CD14-positive monocyte (primary cell): Measurements from ENCODE around the gene SMG6. TPM values are rescaled to one million over a fixed set of nuclear protein-coding genes. Genes with fewer than 3 reads are reported as not detected.

Experiments
- DNase-seq, 3 donors: peaks; one replicate each; pipeline ENCODE4 v3.0.0-alpha.2; 2011 to 2022
- H2AFZ ChIP-seq: 2 replicates; pipeline ENCODE4 v1.6.0; 2012; ENCODE audit warnings: mild to moderate bottlenecking, low read depth, low read length, inconsistent platforms; ENCODE audit not compliant: insufficient read depth, poor library complexity, severe bottlenecking
- H3K27ac ChIP-seq, 2 donors: 1 replicate in 1 of 2; 2 replicates in 1 of 2; pipeline ENCODE4 v1.5.1; 2012 to 2013; ENCODE audit warnings: low read length in 2 of 2, control low read depth in 1 of 2, inconsistent platforms in 1 of 2, low read depth in 1 of 2, mild to moderate bottlenecking in 1 of 2
- H3K27me3 ChIP-seq, 2 donors: one replicate each; pipeline versions ENCODE4 v1.6.0 to v1.6.1; 2011 to 2013; ENCODE audit warnings: low read length in 2 of 2; ENCODE audit not compliant: control insufficient read depth in 2 of 2, insufficient read depth in 2 of 2
- H3K36me3 ChIP-seq, 2 donors: replicated peaks in 1 of 2; 1 replicate in 1 of 2; 2 replicates in 1 of 2; pipeline versions ENCODE4 v1.5.1 to v1.6.1; 2012 to 2013; ENCODE audit warnings: low read length in 2 of 2, control low read depth in 1 of 2, inconsistent platforms in 1 of 2, mild to moderate bottlenecking in 1 of 2; ENCODE audit not compliant: insufficient read depth in 2 of 2, control insufficient read depth in 1 of 2
- H3K4me1 ChIP-seq, 2 donors: 1 replicate in 1 of 2; 2 replicates in 1 of 2; pipeline versions ENCODE4 v1.5.1 to v1.6.1; 2012 to 2013; ENCODE audit warnings: low read length in 2 of 2, control low read depth in 1 of 2, inconsistent platforms in 1 of 2, mild to moderate bottlenecking in 1 of 2, moderate library complexity in 1 of 2; ENCODE audit not compliant: insufficient read depth in 2 of 2, control insufficient read depth in 1 of 2
- H3K4me2 ChIP-seq: replicated peaks from 2 replicates; pipeline ENCODE3; 2012; ENCODE audit warnings: low read length, moderate library complexity, mild to moderate bottlenecking; ENCODE audit not compliant: poor library complexity, severe bottlenecking; ENCODE audit errors: extremely low read depth
- H3K4me3 ChIP-seq, 3 experiments: fragments of 200-600 bp in 1 of 3; sonication (generic) in 1 of 3; replicated peaks in 1 of 3; 1 replicate in 2 of 3; 2 replicates in 1 of 3; pipeline ENCODE4 v1.5.1; 2011 to 2013; ENCODE audit warnings: low read length in 3 of 3, mild to moderate bottlenecking in 3 of 3, control low read depth in 2 of 3, low read depth in 2 of 3, inconsistent platforms in 1 of 3, moderate library complexity in 1 of 3
- H3K79me2 ChIP-seq: 2 replicates; pipeline ENCODE4 v1.6.0; 2012; ENCODE audit warnings: mild to moderate bottlenecking, control low read depth, inconsistent platforms, low read length, moderate library complexity; ENCODE audit not compliant: insufficient read depth
- H3K9ac ChIP-seq: 2 replicates; pipeline ENCODE4 v1.6.0; 2017; ENCODE audit warnings: low read length, mild to moderate bottlenecking; ENCODE audit not compliant: insufficient read depth, poor library complexity, severe bottlenecking
- H3K9me3 ChIP-seq, 2 donors: replicated peaks in 1 of 2; 1 replicate in 1 of 2; 2 replicates in 1 of 2; pipeline versions ENCODE4 v1.5.1 to v1.6.1; 2012 to 2013; ENCODE audit warnings: low read length in 2 of 2, control low read depth in 1 of 2; ENCODE audit not compliant: control insufficient read depth in 1 of 2, insufficient read depth in 1 of 2
- H4K20me1 ChIP-seq: 2 replicates; pipeline ENCODE4 v1.6.0; 2012; ENCODE audit warnings: mild to moderate bottlenecking, low read length, control low read depth, moderate library complexity; ENCODE audit not compliant: insufficient read depth
- H3K27ac Mint-ChIP-seq, 7 donors: one replicate each; pipeline ENCODE4 v1.8.0; 2020; ENCODE audit warnings: mild to moderate bottlenecking in 7 of 7, mixed read lengths in 7 of 7, moderate library complexity in 6 of 7, inconsistent platforms in 2 of 7
- H3K27me3 Mint-ChIP-seq, 3 donors: one replicate each; pipeline ENCODE4 v1.8.0; 2021 to 2022; ENCODE audit warnings: low read depth in 3 of 3, mild to moderate bottlenecking in 3 of 3, mixed read lengths in 3 of 3, moderate library complexity in 3 of 3, inconsistent platforms in 1 of 3
- H3K36me3 Mint-ChIP-seq, 2 donors: one replicate each; pipeline ENCODE4 v1.8.0; 2020; ENCODE audit warnings: mixed read lengths in 2 of 2, inconsistent platforms in 1 of 2, mild to moderate bottlenecking in 1 of 2
- H3K4me1 Mint-ChIP-seq: one replicate; pipeline ENCODE4 v1.8.0; 2020; ENCODE audit warnings: mild to moderate bottlenecking, mixed read lengths
- H3K4me3 Mint-ChIP-seq, 2 donors: one replicate each; pipeline ENCODE4 v1.8.0; 2020; ENCODE audit warnings: mild to moderate bottlenecking in 2 of 2, mixed read lengths in 2 of 2, moderate library complexity in 1 of 2
- H3K9me3 Mint-ChIP-seq, 7 donors: one replicate each; pipeline ENCODE4 v1.8.0; 2020 to 2022; ENCODE audit warnings: mixed read lengths in 7 of 7, mild to moderate bottlenecking in 6 of 7, moderate library complexity in 6 of 7, inconsistent platforms in 2 of 7
- WGBS: methylation state at CpG from one replicate; pipeline ENCODE4 v1.1.5; 2013; ENCODE audit warnings: missing lambda C conversion rate; ENCODE audit not compliant: insufficient coverage; 5-methylcytosine and 5-hydroxymethylcytosine counted together
- intact Hi-C, 2 donors: fragments of 100-400 bp; cut with micrococcal nuclease; formaldehyde crosslinking; loops; one replicate each; pipeline versions ENCODE4 v1.15.0 to v1.15.1; 2023
- polyA plus RNA-seq, 3 donors: library from polyadenylated mRNA; depleted of rRNA in 1 of 3; unstranded in 2 of 3; stranded (reverse) in 1 of 3; fragments of 300-500 nt in 2 of 3; fragments of >200 nt in 1 of 3; fragmentation: Illumina TruSeq in 2 of 3; gene quantifications; 1 replicate in 2 of 3; 2 replicates in 1 of 3; pipeline ENCODE4 v1.2.3, GENCODE V29; 2012 to 2021
- TF ChIP-seq, protein P1 (sequence below): fragments of 200-600 bp; IDR thresholded peaks from one replicate; pipeline ENCODE4 v1.8.0; 2022; ENCODE audit warnings: antibody characterized with exemption, mild to moderate bottlenecking

Gene SMG6
- polyA plus RNA-seq, 3 donors: 0.67 to 7.1 (median 1.1) TPM

DNA sequence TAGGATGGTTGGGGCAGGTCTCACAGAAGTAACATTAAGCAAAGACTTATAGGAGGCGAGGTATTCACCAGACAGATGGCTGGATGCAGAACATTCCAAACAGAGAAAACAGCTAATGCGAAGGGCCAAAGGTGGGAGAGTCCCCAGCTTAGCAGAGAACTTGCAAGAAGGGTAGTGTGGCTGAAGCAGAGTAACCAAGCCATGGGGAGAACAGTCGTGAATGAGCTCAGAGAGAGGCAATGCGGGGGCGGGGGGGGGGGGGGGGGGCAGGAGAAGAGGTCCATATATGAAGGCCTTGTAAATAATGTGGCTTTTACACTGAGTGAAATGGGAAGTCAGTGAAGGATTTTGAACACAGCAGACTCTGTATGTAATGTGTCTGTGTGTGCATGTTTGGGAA is 81.3 kb downstream of the SMG6 start:
- Mint-ChIP-seq H3K4me1 (no peaks in the 10 kb centered on the region), H3K4me3 (no peak overlapping the region), H3K27me3 (peaks cover 0 to 3% (median 2%) of the 10 kb centered on the region in 3 donors), H3K27ac (no peak overlapping the region), H3K36me3 (peaks cover 30 to 59% of the 10 kb centered on the region in 2 donors), H3K9me3 (peaks cover 0 to 2% (median 0%) of the 10 kb centered on the region in 7 donors)
- TF ChIP-seq, protein P1, sequence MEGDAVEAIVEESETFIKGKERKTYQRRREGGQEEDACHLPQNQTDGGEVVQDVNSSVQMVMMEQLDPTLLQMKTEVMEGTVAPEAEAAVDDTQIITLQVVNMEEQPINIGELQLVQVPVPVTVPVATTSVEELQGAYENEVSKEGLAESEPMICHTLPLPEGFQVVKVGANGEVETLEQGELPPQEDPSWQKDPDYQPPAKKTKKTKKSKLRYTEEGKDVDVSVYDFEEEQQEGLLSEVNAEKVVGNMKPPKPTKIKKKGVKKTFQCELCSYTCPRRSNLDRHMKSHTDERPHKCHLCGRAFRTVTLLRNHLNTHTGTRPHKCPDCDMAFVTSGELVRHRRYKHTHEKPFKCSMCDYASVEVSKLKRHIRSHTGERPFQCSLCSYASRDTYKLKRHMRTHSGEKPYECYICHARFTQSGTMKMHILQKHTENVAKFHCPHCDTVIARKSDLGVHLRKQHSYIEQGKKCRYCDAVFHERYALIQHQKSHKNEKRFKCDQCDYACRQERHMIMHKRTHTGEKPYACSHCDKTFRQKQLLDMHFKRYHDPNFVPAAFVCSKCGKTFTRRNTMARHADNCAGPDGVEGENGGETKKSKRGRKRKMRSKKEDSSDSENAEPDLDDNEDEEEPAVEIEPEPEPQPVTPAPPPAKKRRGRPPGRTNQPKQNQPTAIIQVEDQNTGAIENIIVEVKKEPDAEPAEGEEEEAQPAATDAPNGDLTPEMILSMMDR: no peak
- Histone ChIP-seq H3K27me3 (no peaks in the 10 kb centered on the region), H3K79me2 (no peaks in the 10 kb centered on the region), H3K27ac (no peak overlapping the region), H3K9ac (no peak overlapping the region), H3K9me3 (no peaks in the 10 kb centered on the region), H4K20me1 (no peaks in the 10 kb centered on the region), H3K4me2 (no peak overlapping the region), H2AFZ (no peak overlapping the region), H3K36me3 (peaks cover 6 to 31% of the 10 kb centered on the region in 2 donors), H3K4me1 (no peaks in the 10 kb centered on the region), H3K4me3 (no peak overlapping the region)
- no peak for DNase-seq
- WGBS: 94% methylated on average over 4 of the region's 5 CpGs
- intact Hi-C loops: no loop called here

DNA sequence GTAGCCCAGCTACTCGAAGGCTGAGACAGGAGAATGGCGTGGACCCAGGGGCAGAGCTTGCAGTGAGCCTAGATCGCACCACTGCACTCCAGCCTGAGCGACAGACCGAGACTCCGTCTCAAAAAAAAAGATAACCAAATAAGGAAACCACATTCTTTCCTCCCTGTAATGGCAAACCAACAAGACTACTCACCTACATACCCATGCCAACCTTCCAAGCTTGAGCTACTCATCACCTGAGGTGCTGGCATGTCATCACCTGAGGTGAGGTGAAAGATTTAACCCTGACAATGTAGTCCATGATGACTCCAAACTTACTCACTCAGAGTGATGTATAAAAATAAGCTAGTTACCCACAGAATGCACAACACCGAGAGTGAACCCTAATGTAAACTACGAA is 85.2 kb downstream of the SMG6 start:
- H3K4me3 Mint-ChIP-seq: no peak overlapping the region
- H3K4me2 ChIP-seq: no peak overlapping the region

More for the DNA sequence above, 85.2 kb downstream of the SMG6 start:
- Histone ChIP-seq H3K79me2 (no peaks in the 10 kb centered on the region), H4K20me1 (peaks cover 4% of the 10 kb centered on the region), H3K9me3 (no peaks in the 10 kb centered on the region), H3K4me1 (peaks cover 16 to 26% of the 10 kb centered on the region in 2 donors), H3K4me3 (no peak overlapping the region), H2AFZ (no peak overlapping the region), H3K9ac (no peak overlapping the region), H3K27me3 (no peaks in the 10 kb centered on the region), H3K36me3 (peaks cover 2 to 27% of the 10 kb centered on the region in 2 donors), H3K27ac (no peak overlapping the region)
- Mint-ChIP-seq H3K9me3 (peaks cover 0 to 2% (median 0%) of the 10 kb centered on the region in 7 donors), H3K36me3 (peaks cover 25 to 48% of the 10 kb centered on the region in 2 donors), H3K27ac (no peak overlapping the region), H3K27me3 (peaks cover 0 to 1% (median 0%) of the 10 kb centered on the region in 3 donors), H3K4me1 (peaks cover 27% of the 10 kb centered on the region)
- WGBS: 90% methylated on average over 3 of the region's 8 CpGs
- TF ChIP-seq, protein P1: no peak
- intact Hi-C loops: no loop called here
- DNase-seq: no peak
